HEK293 (cell line): ENCODE measurements around the gene SH3BP2.

Experiments
- CTCF ChIA-PET: fragments of 350-600 bp; formaldehyde crosslinking; extraction: SDS; loops from one replicate; lab custom pipeline; 2021; ENCODE audit warnings: antibody characterized with exemption; lab: Yijun Ruan, JAX
- POLR2A ChIA-PET: fragments of 300-600 bp; formaldehyde crosslinking; extraction: SDS; loops from one replicate; lab custom pipeline; 2020; ENCODE audit warnings: antibody characterized with exemption, inconsistent platforms; lab: Yijun Ruan, JAX
- H3K27ac ChIP-seq: fragments of 200-500 bp; sonication (Bioruptor generic); 2 replicates; pipeline ENCODE4 v1.5.1; 2014; ENCODE audit warnings: low read depth, low read length, control low read depth, inconsistent platforms; ENCODE audit errors: extremely low read depth
- H3K36me3 ChIP-seq, 2 experiments: fragments of 200-500 bp in 1 of 2; sonication (Bioruptor generic) in 1 of 2; 1 replicate in 1 of 2; 2 replicates in 1 of 2; pipeline ENCODE4 v1.5.1; 2014 to 2017; ENCODE audit warnings: inconsistent platforms in 2 of 2, low read length in 2 of 2; ENCODE audit not compliant: control insufficient read depth in 2 of 2, insufficient read depth in 1 of 2
- H3K4me1 ChIP-seq: fragments of 200-500 bp; sonication (Bioruptor generic); 2 replicates; pipeline ENCODE4 v1.5.1; 2014; ENCODE audit warnings: mild to moderate bottlenecking, low read length, inconsistent platforms; ENCODE audit not compliant: control insufficient read depth, insufficient read depth
- H3K4me3 ChIP-seq: 2 replicates; pipeline ENCODE4 v1.5.1; 2011; ENCODE audit warnings: low read depth, mild to moderate bottlenecking, control low read depth, low read length, moderate library complexity
- H3K9me3 ChIP-seq: fragments of 200-500 bp; sonication (Bioruptor generic); 2 replicates; pipeline ENCODE4 v1.5.1; 2014; ENCODE audit warnings: low read depth, low read length, inconsistent platforms; ENCODE audit not compliant: control insufficient read depth, insufficient read depth
- ATF2 ChIP-seq: fragments of 450-650 bp; formaldehyde crosslinking; IDR thresholded peaks from 2 replicates; pipeline ENCODE4 v1.5.1; 2016; ENCODE audit warnings: missing biosample characterization, missing genetic modification characterization, low read depth
- BCL11B ChIP-seq: fragments of 450-650 bp; formaldehyde crosslinking; IDR thresholded peaks from 2 replicates; pipeline ENCODE4 v1.5.1; 2016; ENCODE audit warnings: low read depth, missing biosample characterization, missing genetic modification characterization
- MEIS1 ChIP-seq: sonication (generic); formaldehyde crosslinking; IDR thresholded peaks from 2 replicates; pipeline ENCODE4 v1.8.1; 2022; ENCODE audit warnings: missing genetic modification reagents, mild to moderate bottlenecking, borderline replicate concordance
- MYNN ChIP-seq: fragments of 450-650 bp; formaldehyde crosslinking; IDR thresholded peaks from 2 replicates; pipeline ENCODE4 v1.5.1; 2016; ENCODE audit warnings: missing biosample characterization, missing genetic modification characterization, borderline replicate concordance
- PBX3 ChIP-seq: sonication (generic); formaldehyde crosslinking; IDR thresholded peaks from 2 replicates; pipeline ENCODE4 v1.8.1; 2022; ENCODE audit warnings: mild to moderate bottlenecking, moderate library complexity, missing genetic modification reagents
- ZBTB6 ChIP-seq: fragments of 450-650 bp; formaldehyde crosslinking; IDR thresholded peaks from 2 replicates; pipeline ENCODE4 v1.5.1; 2017; ENCODE audit warnings: missing biosample characterization, missing genetic modification characterization
- ZNF16 ChIP-seq: fragments of 450-650 bp; formaldehyde crosslinking; IDR thresholded peaks from 2 replicates; pipeline ENCODE4 v1.5.1; 2016; ENCODE audit warnings: low read depth, missing biosample characterization, missing genetic modification characterization
- ZNF202 ChIP-seq: fragments of 450-650 bp; formaldehyde crosslinking; IDR thresholded peaks from 2 replicates; pipeline ENCODE4 v1.5.1; 2016; ENCODE audit warnings: missing biosample characterization, missing genetic modification characterization, borderline replicate concordance
- ZNF24 ChIP-seq: fragments of 450-650 bp; formaldehyde crosslinking; IDR thresholded peaks from 2 replicates; pipeline ENCODE4 v1.5.1; 2016; ENCODE audit warnings: missing biosample characterization, missing genetic modification characterization
- ZNF280C ChIP-seq: fragments of 450-650 bp; formaldehyde crosslinking; IDR thresholded peaks from 2 replicates; pipeline ENCODE4 v1.5.1; 2016; ENCODE audit warnings: missing biosample characterization, missing genetic modification characterization
- ZNF548 ChIP-seq: fragments of 450-650 bp; formaldehyde crosslinking; IDR thresholded peaks from 2 replicates; pipeline ENCODE4 v1.5.1; 2016; ENCODE audit warnings: missing biosample characterization, missing genetic modification characterization
- ZNF624 ChIP-seq: fragments of 450-650 bp; formaldehyde crosslinking; IDR thresholded peaks from 2 replicates; pipeline ENCODE4 v1.5.1; 2017; ENCODE audit warnings: missing biosample characterization, missing genetic modification characterization
- ZNF677 ChIP-seq: fragments of 450-650 bp; IDR thresholded peaks from 2 replicates; pipeline ENCODE4 v1.5.0; 2018; ENCODE audit warnings: missing biosample characterization, mild to moderate bottlenecking, missing genetic modification characterization, moderate library complexity
- ZNF830 ChIP-seq: fragments of 450-650 bp; IDR thresholded peaks from 2 replicates; pipeline ENCODE4 v1.5.0; 2018; ENCODE audit warnings: missing biosample characterization, missing genetic modification characterization, low read depth, mild to moderate bottlenecking, moderate library complexity
- ZXDB ChIP-seq: fragments of 450-650 bp; formaldehyde crosslinking; IDR thresholded peaks from 2 replicates; pipeline ENCODE4 v1.5.1; 2016; ENCODE audit warnings: missing biosample characterization, missing genetic modification characterization
- TF ChIP-seq, protein P1 (sequence below): fragments of 450-650 bp; formaldehyde crosslinking; IDR thresholded peaks from 2 replicates; pipeline ENCODE4 v1.5.1; 2016; ENCODE audit warnings: missing biosample characterization, missing genetic modification characterization
- TF ChIP-seq, protein P2 (sequence below): fragments of 450-650 bp; formaldehyde crosslinking; IDR thresholded peaks from 2 replicates; pipeline ENCODE4 v1.5.1; 2016; ENCODE audit warnings: missing biosample characterization, missing genetic modification characterization, borderline replicate concordance

SH3BP2 gene

DNA sequence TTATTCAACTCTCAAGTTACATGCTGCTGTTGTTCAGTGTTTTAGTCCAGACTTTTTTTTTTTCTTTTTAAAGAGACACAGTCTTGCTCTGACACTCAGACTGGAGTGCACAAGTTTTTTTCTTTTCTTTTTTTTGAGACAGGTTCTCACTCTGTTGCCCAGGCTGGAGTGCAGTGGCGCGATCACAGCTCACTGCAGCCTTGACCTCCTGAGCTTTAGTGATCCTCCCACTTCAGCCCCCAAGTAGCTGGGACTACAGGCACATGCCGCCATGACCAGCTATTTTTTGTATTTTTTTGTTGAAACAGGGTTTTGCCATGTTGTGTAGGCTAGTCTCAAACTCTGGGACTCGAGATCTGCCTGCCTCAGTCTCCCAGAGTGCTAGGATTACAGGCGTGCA lies 62.7 kb downstream of the SH3BP2 start:
- no peak for TF ChIP-seq ZXDB (tag by site-specific recombination)
- TF ChIP-seq, protein P1, sequence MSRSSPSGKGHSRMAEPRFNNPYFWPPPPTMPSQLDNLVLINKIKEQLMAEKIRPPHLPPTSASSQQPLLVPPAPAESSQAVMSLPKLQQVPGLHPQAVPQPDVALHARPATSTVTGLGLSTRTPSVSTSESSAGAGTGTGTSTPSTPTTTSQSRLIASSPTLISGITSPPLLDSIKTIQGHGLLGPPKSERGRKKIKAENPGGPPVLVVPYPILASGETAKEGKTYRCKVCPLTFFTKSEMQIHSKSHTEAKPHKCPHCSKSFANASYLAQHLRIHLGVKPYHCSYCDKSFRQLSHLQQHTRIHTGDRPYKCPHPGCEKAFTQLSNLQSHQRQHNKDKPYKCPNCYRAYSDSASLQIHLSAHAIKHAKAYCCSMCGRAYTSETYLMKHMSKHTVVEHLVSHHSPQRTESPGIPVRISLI, result no peak
- no peak for TF ChIP-seq MYNN (tag by site-specific recombination)
- TF ChIP-seq ZNF624 (tag by site-specific recombination), result no peak
- no peak for TF ChIP-seq ZNF24
- no peak for TF ChIP-seq ZBTB6
- TF ChIP-seq ZNF830, result no peak
- no peak for TF ChIP-seq ZNF280C
- no peak for TF ChIP-seq ZNF16 (tag by site-specific recombination)
- TF ChIP-seq MEIS1 (CRISPR knock-in tag), result no peak
- no peak for TF ChIP-seq ZNF677 (tag by site-specific recombination)
- TF ChIP-seq PBX3 (CRISPR knock-in tag), result no peak
- no peak for TF ChIP-seq ATF2 (tag by site-specific recombination)
- no peak for TF ChIP-seq ZNF202
- TF ChIP-seq, protein P2, sequence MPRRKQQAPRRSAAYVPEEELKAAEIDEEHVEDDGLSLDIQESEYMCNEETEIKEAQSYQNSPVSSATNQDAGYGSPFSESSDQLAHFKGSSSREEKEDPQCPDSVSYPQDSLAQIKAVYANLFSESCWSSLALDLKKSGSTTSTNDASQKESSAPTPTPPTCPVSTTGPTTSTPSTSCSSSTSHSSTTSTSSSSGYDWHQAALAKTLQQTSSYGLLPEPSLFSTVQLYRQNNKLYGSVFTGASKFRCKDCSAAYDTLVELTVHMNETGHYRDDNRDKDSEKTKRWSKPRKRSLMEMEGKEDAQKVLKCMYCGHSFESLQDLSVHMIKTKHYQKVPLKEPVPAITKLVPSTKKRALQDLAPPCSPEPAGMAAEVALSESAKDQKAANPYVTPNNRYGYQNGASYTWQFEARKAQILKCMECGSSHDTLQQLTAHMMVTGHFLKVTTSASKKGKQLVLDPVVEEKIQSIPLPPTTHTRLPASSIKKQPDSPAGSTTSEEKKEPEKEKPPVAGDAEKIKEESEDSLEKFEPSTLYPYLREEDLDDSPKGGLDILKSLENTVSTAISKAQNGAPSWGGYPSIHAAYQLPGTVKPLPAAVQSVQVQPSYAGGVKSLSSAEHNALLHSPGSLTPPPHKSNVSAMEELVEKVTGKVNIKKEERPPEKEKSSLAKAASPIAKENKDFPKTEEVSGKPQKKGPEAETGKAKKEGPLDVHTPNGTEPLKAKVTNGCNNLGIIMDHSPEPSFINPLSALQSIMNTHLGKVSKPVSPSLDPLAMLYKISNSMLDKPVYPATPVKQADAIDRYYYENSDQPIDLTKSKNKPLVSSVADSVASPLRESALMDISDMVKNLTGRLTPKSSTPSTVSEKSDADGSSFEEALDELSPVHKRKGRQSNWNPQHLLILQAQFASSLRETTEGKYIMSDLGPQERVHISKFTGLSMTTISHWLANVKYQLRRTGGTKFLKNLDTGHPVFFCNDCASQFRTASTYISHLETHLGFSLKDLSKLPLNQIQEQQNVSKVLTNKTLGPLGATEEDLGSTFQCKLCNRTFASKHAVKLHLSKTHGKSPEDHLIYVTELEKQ (tag by site-specific recombination), result no peak
- no peak for TF ChIP-seq BCL11B
- TF ChIP-seq ZNF548, result no peak
- H3K4me1 ChIP-seq, result peaks cover 24% of the 10 kb centered on the region
- no peak overlapping the region for H3K27ac ChIP-seq
- no peaks in the 10 kb centered on the region for H3K9me3 ChIP-seq
- CTCF ChIA-PET, result no interaction called here
- POLR2A ChIA-PET, result no interaction called here
- H3K36me3 ChIP-seq, result peaks cover 0 to 16% of the 10 kb centered on the region in 2 experiments; a peak in 1 of 3 replicates
- no peak overlapping the region for H3K4me3 ChIP-seq
